Measurements from ENCODE around the gene DNASE1L1. TPM values are rescaled to one million over a fixed set of nuclear protein-coding genes. Genes with fewer than 3 reads are reported as not detected.
A peak's percentile ranks its signal among the peaks of the same experiment; 100 is the strongest.
"Not testable (repeated sequence)": the region's sequence is repeated elsewhere in the genome, so short reads cannot be mapped to it uniquely, and the experiment has no call there.

DNASE1L1 gene
- polyA plus RNA-seq, 6 donors from 2014 or later = 9.5 to 23.1 (median 14.3) TPM

- Mint-ChIP-seq H3K27me3 (no peaks in the 10 kb centered on the region), H3K36me3 (peaks cover 17 to 21% of the 10 kb centered on the region in 2 donors), H3K4me1 (peaks cover 14 to 26% (median 14%) of the 10 kb centered on the region in 3 donors), H3K27ac (peak within 1 kb of the TSS; percentile 98 to 100 (median 99)), H3K4me3 (peak within 1 kb of the TSS; percentile 95 to 100 (median 98)), H3K9me3 (peaks cover 0 to 8% (median 0%) of the 10 kb centered on the region in 7 donors)
- peak; percentile 89 for DNase-seq
- ATAC-seq (ENCODE audit: low read depth in 2 of 2) = peak; percentile 72 to 75
These were observed 11.0 kb downstream of the DNASE1L1 start, which contains the start of gene RPL10 for GRCh38 chrX:154397888-154398667. Gene RPL10 (plus strand): TSS chrX:154398377. CDS start chrX:154398520, 143 bp downstream.

GRCh38 chrX:154396973-154397887, 11.8 kb downstream of the DNASE1L1 start:
- Mint-ChIP-seq H3K9me3 (peaks cover 0 to 8% (median 0%) of the 10 kb centered on the region in 7 donors), H3K27me3 (no peaks in the 10 kb centered on the region), H3K4me1 (peaks cover 14 to 26% (median 14%) of the 10 kb centered on the region in 3 donors), H3K36me3 (peaks cover 17 to 21% of the 10 kb centered on the region in 2 donors), H3K4me3 (peak overlapping the region; percentile 95 to 100 (median 98)), H3K27ac (peak overlapping the region; percentile 98 to 100 (median 99))
- DNase-seq (peak; percentile 71), ATAC-seq (ENCODE audit: low read depth in 2 of 2) (peak; percentile 61 to 63)

DNA sequence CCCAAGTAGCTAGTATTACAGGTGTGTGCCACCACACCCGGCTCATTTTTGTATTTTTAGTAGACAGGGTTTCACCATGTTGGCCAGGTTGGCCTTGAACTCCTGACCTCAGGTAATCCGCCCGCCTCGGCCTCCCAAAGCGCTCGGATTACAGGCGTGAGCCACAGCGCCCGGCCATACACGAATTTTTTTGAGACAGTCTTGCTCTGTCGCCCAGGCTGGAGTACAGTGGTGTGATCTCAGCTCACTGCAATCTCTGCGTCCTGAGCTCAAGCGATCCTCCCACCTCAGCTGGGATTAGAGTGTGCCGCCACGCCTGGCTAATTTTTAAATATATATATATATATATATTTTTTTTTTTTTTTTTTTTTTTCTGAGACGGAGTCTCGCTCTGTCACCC, 12.7 kb downstream of the DNASE1L1 start:
- H3K27me3 Mint-ChIP-seq; ATAC-seq (ENCODE audit: low read depth in 2 of 2); DNase-seq; H3K9me3 Mint-ChIP-seq: not testable (repeated sequence)
- Mint-ChIP-seq H3K4me1 (peaks cover 14 to 26% (median 14%) of the 10 kb centered on the region in 3 donors), H3K36me3 (peaks cover 17 to 21% of the 10 kb centered on the region in 2 donors), H3K4me3 (peak overlapping the region in 7 of 8 donors; percentile 41 to 99 (median 96)), H3K27ac (peak overlapping the region in 2 of 6 donors; percentile 15 to 47)

DNA sequence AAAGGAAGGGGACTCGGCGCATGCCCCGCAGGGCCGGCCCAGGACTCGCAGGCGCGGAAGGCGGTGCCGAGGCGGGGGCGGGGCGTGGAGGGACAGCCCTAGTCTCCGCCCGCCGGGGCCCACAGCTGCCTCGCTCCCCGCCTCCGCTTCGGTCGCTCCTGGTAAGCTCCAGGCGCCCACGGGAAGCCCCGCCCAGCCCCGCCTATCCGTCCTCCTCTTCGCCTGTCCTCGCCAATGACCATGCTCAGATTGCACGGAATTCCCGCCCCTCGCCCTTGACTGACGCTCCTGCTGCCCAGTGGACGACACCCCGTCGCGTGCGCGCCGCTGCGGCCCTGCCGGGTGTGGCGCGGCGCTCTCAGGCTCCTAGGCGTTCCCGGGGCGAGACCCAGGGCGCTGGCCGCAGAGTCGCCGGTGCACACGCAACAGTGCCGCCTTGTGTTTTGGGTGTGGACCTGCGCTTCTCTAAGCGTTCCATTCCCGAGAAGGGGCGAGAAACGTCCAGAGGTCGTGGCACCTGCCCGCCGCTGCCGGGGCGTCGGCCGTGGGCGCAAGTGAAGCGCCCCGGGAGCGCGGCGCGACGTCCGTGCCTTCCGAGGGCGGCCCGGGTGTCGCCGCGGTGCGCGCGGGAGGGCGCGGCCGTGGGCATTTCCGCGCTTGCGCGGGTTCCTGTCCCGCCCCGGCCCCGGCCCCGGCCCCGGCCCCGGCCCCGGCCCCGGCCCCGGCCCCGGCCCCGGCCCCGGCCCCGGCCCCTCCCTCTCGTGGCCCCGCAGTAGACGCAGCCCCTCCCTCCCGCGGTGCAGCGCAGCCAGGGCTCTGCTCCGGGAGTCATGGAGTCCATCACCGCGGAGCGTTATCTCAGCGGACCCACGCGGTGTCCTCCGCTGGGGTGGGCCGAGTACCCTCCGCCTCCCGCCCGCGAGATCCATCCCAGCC, 19.0 kb downstream of the DNASE1L1 start:
- DNase-seq (peak; percentile 55), ATAC-seq (ENCODE audit: low read depth in 2 of 2) (peak; percentile 72)
- H3K36me3 Mint-ChIP-seq, H3K4me3 Mint-ChIP-seq, H3K4me1 Mint-ChIP-seq, H3K27ac Mint-ChIP-seq, H3K9me3 Mint-ChIP-seq, H3K27me3 Mint-ChIP-seq: not testable (repeated sequence)

DNA sequence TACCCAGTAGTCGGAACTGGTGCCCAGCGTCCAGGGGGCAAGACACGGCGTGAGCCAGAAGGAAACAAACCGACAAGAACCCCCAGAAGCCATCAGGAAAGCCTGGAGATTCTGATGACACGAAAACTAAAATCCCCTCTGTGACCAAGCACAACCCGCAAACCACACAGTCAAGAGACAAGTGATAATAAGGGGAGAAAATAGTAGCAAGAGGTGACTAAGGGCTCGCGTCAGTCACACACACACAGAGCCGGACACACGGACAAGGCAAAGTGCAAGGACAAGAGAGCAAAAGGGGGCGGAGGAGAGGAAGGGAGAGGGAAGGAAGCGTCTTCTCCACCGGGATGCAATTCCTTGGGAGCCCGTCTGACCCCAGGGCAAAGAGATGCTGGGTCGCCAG, 20.4 kb downstream of the DNASE1L1 start:
- H3K36me3 Mint-ChIP-seq, H3K4me3 Mint-ChIP-seq, H3K9me3 Mint-ChIP-seq, H3K4me1 Mint-ChIP-seq, H3K27me3 Mint-ChIP-seq, H3K27ac Mint-ChIP-seq, DNase-seq: not testable (repeated sequence)
- ATAC-seq (ENCODE audit: low read depth in 2 of 2) = peak; percentile 20 to 25

DNA sequence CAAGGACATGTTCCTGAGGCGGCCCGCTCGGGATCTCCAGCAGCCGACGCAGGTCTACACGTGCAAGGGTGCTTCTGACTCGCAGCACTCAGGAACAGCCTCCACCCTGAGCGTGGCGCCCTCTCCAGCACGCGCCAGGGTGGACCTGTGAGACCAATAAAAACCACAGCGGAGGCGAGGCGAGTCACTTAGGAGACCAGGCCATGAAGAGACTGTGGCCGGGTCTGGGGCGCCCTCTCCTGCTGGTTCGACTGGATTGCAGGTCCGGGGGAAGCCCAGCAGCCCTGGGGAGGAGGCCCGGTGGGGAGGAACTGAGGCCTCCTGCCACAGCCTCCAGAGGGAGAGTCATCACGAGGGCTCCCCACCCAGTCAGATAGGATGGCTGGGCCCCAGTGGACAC, 21.0 kb downstream of the DNASE1L1 start:
- not testable (repeated sequence) for H3K27ac Mint-ChIP-seq, H3K4me3 Mint-ChIP-seq, H3K9me3 Mint-ChIP-seq, H3K36me3 Mint-ChIP-seq, H3K27me3 Mint-ChIP-seq, DNase-seq, H3K4me1 Mint-ChIP-seq
- ATAC-seq (ENCODE audit: low read depth in 2 of 2) = peak; percentile 22 to 27

- H3K4me3 Mint-ChIP-seq = peak overlapping the region in 2 of 8 donors; percentile 33 to 37
- H3K9me3 Mint-ChIP-seq = peaks cover 0 to 2% (median 0%) of the 10 kb centered on the region in 7 donors
- DNase-seq (no peak), ATAC-seq (ENCODE audit: low read depth in 2 of 2) (no peak)
- H3K27me3 Mint-ChIP-seq = no peaks in the 10 kb centered on the region
- H3K27ac Mint-ChIP-seq = peak overlapping the region in 2 of 6 donors; percentile 56 to 60
- peaks cover 6 to 19% (median 18%) of the 10 kb centered on the region in 3 donors for H3K4me1 Mint-ChIP-seq
- H3K36me3 Mint-ChIP-seq = no peaks in the 10 kb centered on the region
These were observed 24.7 kb downstream of the DNASE1L1 start for GRCh38 chrX:154384284-154384892.

DNA sequence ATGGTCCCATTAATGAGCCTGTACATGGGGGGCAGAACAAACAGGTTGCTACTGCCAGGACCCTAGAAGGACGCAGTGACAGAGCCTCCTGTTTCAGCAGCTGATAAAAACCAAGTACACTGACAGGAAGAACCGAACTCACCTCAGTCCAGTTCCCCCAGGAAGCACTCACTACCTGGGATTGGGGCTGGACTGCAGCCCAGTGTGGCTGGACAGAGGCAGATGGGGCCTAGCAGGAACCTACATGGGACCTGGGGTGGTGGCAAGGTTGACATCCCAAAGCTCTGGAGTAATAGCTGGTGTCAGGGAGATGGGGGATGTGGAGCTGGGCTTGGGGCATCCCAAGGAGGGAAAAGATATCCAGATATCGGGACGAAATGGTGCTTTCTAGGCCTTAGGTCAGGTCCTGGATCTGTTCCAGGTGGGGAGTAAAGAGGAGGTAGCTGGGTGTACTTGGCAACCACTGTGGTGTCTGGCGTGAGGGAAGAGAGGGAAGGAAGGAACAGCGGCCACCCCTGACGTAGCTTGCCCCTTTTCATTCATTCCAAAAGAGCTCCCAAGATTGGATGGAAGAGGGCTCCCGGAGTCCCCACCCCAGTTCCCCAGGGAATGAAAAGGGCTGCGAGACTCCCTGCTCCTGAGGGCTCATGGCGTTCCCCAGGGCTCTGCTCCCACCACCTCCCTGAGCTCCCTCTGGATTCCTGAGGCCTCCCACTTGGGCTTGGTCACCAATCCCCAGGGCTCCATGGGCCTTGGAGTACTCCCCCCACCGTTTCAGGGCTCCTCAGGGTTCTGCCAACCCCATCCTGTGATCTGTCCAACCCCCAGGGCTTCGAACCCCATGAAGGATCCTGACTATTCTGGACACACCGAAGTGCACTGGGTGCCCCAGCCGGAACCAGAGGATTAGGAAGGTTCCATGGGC, 25.4 kb downstream of the DNASE1L1 start:
- H3K27ac Mint-ChIP-seq = peak overlapping the region in 3 of 6 donors; percentile 66 to 93 (median 77)
- ATAC-seq (ENCODE audit: low read depth in 2 of 2) (no peak), DNase-seq (no peak)
- peak overlapping the region in 2 of 8 donors; percentile 52 to 62 for H3K4me3 Mint-ChIP-seq
- no peaks in the 10 kb centered on the region for H3K36me3 Mint-ChIP-seq
- H3K4me1 Mint-ChIP-seq = peaks cover 6 to 19% (median 18%) of the 10 kb centered on the region in 3 donors
- H3K9me3 Mint-ChIP-seq = peaks cover 0 to 2% (median 0%) of the 10 kb centered on the region in 7 donors
- H3K27me3 Mint-ChIP-seq = no peaks in the 10 kb centered on the region

GRCh38 chrX:154382483-154383069, 26.5 kb downstream of the DNASE1L1 start:
- Mint-ChIP-seq H3K27me3 (no peaks in the 10 kb centered on the region), H3K36me3 (no peaks in the 10 kb centered on the region), H3K4me1 (peaks cover 6 to 23% (median 20%) of the 10 kb centered on the region in 3 donors), H3K27ac (peak overlapping the region in 5 of 6 donors; percentile 49 to 84 (median 78)), H3K4me3 (peak overlapping the region in 2 of 8 donors; percentile 39 to 52), H3K9me3 (peaks cover 0 to 2% (median 0%) of the 10 kb centered on the region in 7 donors)
- no peak for ATAC-seq (ENCODE audit: low read depth in 2 of 2)
- no peak for DNase-seq

- H3K4me3 Mint-ChIP-seq = peak overlapping the region in 5 of 8 donors; percentile 5 to 91 (median 81)
These were observed 27.8 kb downstream of the DNASE1L1 start for GRCh38 chrX:154381271-154381670.

DNA sequence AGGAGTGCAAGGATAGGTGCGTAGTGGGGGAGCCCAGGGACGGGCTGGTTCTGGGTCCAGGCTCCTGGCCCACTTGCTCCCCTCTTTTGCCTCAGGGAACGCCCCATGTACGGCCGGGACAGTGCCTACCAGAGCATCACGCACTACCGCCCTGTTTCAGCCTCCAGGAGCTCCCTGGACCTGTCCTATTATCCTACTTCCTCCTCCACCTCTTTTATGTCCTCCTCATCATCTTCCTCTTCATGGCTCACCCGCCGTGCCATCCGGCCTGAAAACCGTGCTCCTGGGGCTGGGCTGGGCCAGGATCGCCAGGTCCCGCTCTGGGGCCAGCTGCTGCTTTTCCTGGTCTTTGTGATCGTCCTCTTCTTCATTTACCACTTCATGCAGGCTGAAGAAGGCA, 28.3 kb downstream of the DNASE1L1 start:
- DNase-seq (no peak), ATAC-seq (ENCODE audit: low read depth in 2 of 2) (no peak)
- H3K4me1 Mint-ChIP-seq = peaks cover 6 to 23% (median 20%) of the 10 kb centered on the region in 3 donors
- peaks cover 0 to 2% (median 0%) of the 10 kb centered on the region in 7 donors for H3K9me3 Mint-ChIP-seq
- no peaks in the 10 kb centered on the region for H3K27me3 Mint-ChIP-seq
- H3K36me3 Mint-ChIP-seq = no peaks in the 10 kb centered on the region
- peak overlapping the region; percentile 91 to 97 (median 93) for H3K27ac Mint-ChIP-seq
- peak overlapping the region in 7 of 8 donors; percentile 71 to 92 (median 81) for H3K4me3 Mint-ChIP-seq

More at GRCh38 chrX:154381271-154381670, 27.8 kb downstream of the DNASE1L1 start:
- no peaks in the 10 kb centered on the region for H3K36me3 Mint-ChIP-seq
- no peaks in the 10 kb centered on the region for H3K27me3 Mint-ChIP-seq
- H3K4me1 Mint-ChIP-seq = peaks cover 6 to 23% (median 20%) of the 10 kb centered on the region in 3 donors
- DNase-seq (no peak), ATAC-seq (ENCODE audit: low read depth in 2 of 2) (no peak)
- H3K9me3 Mint-ChIP-seq = peaks cover 0 to 2% (median 0%) of the 10 kb centered on the region in 7 donors
- H3K27ac Mint-ChIP-seq = peak overlapping the region in 1 of 6 donors; percentile 91

Measured in naive B cell (primary cell).